AG20443 (cell line): ENCODE results near the gene CCDC7.
"Not testable (repeated sequence)": the region's sequence is repeated elsewhere in the genome, so short reads cannot be mapped to it uniquely, and the experiment has no call there.

Experiments used
- DNase-seq: peaks from one replicate; pipeline ENCODE4 v3.0.0; 2012; ENCODE audit warnings: low spot score, mixed read lengths

CCDC7 gene

DNA sequence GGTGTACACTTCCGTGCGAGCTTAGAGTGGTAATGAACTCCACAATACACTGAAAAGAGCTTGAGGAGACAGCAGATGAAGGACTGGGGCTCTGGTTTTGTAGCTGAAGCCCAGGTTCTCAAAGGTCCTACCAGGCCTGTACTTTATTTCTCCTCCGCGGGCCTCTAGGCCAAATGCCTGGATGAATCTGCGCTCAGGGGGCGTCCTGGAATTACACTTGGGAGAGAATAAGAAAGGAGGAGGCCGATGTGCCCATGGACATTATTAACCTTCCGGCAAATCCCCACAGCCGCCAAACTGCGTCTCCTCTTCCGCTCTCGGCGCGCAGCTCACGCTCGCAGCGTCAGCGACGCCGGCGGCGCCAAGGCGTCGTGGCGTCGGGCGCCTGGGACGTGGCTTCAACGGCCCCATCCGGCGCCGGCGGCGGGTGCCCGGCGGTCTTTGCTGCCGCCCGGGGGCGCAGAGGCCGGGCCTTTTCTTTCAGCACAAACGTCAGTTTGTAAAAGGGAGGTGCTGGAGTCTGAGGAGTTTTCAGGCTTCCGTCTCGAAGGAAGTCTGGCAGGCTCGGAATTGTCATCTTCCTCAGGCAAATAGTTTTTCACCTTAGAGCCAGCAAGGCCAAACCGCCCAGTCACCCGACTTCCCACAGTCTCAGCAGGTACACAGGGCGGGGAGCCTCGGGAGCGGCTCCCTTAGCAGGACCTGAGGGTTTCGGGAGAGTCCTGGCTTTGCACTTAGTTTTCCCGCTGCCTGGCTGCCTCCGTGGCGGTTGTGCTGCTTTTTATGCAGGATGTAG is at the start of gene CCDC7:
TSS of gene CCDC7 (plus strand) at position 401 of the 796 bp plus-strand sequence. CDS start 5,503 bp downstream, outside the sequence.
- DNase-seq, result peak; percentile 96

DNA sequence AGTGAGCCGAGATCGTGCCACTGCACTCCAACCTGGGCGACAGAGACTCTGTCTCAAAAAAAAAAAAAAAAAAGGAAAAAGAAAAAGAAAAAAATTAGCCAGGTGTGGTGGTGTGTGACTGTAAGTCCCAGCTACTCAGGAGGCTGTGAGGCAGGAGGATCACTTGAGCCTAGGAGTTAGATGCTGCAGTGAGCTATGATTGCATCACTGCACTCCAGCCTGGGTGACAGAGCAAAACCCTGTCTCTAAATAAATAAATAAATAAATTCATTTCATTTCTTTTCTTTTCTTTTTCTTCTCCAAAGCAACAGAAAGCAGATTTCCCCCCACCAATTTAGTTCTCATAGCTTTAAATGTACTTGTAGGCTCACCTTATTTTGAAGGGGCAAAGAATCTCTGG is 48.8 kb upstream of the CCDC7 start:
- not testable (repeated sequence) for DNase-seq

DNA sequence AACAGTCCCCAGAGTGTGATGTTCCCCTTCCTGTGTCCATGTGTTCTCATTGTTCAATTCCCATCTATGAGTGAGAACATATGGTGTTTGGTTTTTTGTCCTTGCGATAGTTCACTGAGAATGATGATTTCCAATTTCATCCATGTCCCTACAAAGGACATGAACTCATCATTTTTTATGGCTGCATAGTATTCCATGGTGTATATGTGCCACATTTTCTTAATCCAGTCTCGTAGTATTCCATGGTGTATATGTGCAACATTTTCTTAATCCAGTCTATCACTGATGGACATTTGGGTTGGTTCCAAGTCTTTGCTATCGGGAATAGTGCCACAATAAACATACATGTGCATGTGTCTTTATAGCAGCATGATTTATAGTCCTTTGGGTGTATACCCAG is 46.2 kb upstream of the CCDC7 start:
- DNase-seq, result not testable (repeated sequence)

GRCh38 chr10:32400961-32401360 is 45.0 kb upstream of the CCDC7 start:
- DNase-seq, result no peak

DNA sequence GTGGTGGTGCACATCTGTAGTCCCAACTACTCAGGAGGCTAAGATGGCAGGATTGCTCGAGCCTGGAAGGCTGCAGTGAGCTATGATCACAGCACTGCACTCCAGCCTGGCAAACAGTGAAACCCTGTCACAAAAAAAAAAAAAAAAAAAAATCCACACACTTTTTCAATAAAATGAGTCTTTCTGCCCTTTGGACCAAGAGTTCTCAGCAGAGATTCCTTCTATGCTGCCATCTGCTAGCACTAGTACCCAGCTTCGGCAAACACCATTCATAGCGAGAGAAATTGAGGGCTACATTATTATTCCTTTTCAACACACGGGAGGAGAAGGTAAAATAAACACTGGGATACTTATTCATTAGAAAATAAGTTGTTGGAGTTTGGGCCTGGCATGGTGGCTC is 43.4 kb upstream of the CCDC7 start:
- no peak for DNase-seq

- no peak for DNase-seq
Measured at GRCh38 chr10:32403091-32403490, 42.8 kb upstream of the CCDC7 start.

- no peak for DNase-seq
Measured at GRCh38 chr10:32408690-32409089, 37.2 kb upstream of the CCDC7 start.

- no peak for DNase-seq
Measured at GRCh38 chr10:32409741-32410140, 36.2 kb upstream of the CCDC7 start.

GRCh38 chr10:32410569-32410968 is 35.4 kb upstream of the CCDC7 start:
- DNase-seq, result no peak

GRCh38 chr10:32411797-32412498 is 34.0 kb upstream of the CCDC7 start:
- no peak for DNase-seq

- DNase-seq, result no peak
Measured at GRCh38 chr10:32412499-32412853, 33.5 kb upstream of the CCDC7 start.

DNA sequence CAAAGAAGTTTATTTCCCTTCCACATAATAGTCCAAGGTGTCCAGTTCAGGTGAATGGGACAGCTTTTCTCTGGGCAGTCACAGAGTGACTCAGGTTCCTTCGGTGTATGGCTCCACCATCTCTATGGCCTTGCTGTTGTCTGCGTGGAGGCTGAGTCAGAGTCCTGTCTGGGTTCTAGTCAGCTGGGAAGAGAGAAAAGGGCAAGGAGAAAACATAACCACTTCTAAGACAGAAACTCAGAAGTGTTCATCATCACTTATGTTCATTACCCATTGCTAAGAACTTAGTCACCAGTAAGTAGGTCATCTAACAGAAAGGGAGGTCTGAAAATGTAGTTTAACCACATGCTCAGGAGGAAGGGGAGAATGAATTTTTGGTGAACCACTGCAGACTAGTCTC is 32.4 kb upstream of the CCDC7 start:
- peak; percentile 80 for DNase-seq

DNA sequence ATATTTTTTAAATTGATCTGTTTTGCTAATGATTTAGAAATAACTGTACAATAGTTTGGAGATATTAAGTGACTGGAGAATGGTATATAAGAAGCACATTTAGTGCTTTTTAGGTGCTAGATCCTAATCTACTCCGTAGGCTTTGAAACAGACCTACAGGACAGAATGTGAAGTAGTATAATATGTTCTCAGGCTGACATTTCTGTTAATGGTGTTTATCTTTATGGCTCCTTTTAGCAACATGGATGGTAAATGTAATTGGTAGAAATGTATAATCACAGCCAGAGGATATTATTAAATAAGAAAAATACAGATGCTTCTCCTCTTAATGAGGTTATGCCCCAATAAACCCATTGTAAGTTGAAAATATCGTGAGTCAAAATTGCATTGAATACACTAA is 30.6 kb upstream of the CCDC7 start:
- no peak for DNase-seq

DNA sequence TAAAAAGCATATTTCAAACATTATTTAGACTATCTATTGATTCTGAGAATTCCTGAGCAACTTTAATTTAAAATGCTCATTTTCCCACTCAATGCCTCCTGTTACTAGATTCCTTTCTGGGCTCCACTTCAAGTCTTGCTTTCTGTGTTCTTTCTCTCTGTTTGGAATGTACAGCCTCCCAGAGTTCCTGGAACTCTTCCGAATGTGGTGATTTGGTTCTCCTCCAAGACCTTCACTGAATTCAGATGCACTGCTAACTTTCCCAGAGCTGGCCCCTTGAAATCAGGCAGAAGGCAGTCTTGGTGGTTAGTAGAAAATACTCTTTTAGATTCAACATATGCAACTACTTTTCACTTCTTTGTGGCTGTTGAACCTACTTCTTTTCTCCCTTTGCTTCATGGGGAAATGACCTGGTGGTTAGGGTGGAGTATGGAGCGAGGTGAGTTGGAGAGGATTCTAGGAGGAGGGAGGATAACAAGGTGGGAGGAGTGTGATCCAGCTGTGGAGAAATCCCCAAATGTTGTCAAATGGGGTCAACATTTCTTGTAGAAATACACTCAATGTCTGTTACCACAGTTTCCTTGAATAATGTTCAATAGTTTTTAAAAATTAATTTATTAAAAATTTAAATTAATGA is 27.9 kb upstream of the CCDC7 start:
- peak; percentile 72 for DNase-seq

DNA sequence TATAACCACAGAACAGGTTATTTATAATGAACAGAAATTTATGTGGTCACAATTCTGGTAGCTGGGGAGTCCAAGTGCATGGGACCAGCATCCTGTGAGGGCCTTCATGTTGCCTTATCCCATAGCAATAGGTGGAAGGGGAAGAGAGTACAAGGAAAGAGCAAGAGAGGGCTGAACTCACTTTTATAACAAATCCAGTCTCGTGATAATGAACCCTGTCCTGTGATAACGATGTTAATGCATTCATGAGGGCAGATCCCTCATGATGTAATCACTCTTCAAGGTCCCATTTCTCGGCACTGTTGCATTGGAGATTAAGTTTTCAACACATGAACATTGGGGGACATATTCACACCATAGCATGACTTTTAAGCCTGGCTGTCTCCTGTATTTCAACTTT is 27.4 kb upstream of the CCDC7 start:
- no peak for DNase-seq

DNA sequence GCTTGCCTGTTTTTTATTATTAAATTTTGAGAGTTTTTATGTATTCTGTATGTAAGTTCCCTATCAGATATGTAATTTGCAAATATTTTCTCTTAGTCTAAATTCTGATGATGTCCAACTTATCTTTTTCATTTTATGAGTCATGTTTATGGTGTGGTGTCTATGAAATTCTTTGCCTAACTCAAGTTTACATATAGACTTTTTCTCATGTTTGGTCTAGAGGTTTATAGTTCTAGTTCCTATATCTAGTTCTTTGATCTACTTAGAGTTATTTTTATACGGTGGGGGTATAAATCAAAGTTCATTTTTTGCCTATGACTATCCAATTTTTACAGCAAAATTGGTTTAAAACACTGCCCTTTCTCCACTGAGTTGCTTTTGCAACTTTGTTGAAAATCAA is 26.3 kb upstream of the CCDC7 start:
- no peak for DNase-seq

DNA sequence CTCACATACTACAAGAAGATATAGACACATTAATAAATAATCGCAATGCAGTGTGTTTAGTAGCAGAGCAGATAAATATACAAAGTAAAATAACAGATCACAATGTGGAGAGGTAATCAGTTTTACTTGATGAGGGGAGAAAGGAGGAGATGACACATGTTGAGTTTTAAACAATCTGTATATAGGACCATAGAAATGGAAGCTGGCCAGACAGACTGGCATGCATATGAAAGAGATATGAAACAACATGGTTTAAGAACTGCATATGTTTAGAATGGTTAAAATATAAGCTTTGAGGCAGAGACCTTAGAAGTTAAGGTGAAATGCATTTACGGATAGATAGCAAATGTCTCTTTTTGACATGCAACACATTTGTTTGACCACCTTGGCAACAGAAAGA is 19.8 kb upstream of the CCDC7 start:
- no peak for DNase-seq

GRCh38 chr10:32433542-32433941 is 12.4 kb upstream of the CCDC7 start:
- no peak for DNase-seq

GRCh38 chr10:32436215-32436614 is 9.7 kb upstream of the CCDC7 start:
- no peak for DNase-seq

GRCh38 chr10:32437334-32437733 is 8.6 kb upstream of the CCDC7 start:
- DNase-seq, result peak; percentile 36

DNA sequence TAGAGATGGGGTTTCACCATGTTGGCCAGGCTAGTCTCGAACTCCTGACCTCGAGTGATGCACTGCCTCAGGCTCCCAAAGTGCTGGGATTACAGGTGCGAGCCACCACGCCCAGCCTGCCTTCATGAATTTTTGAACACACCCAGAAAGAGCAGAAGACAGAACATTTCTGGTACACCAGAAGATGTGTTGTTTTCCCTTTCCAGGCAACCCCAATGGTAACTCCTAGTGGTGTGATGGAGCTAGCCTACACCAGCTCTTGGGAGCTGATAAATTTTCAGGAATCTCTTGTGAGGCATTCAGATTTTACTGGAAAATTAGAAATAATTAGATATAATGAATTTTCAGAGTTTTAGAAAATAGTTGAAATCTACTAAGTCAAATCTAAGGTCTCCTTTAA is 904 bp upstream of the CCDC7 start:
- DNase-seq, result peak; percentile 14

- peak; percentile 11 for DNase-seq
Measured at GRCh38 chr10:32446536-32447406, 831 bp downstream of the CCDC7 start.
